Measurements from ENCODE around the gene CAVIN2.

DNA sequence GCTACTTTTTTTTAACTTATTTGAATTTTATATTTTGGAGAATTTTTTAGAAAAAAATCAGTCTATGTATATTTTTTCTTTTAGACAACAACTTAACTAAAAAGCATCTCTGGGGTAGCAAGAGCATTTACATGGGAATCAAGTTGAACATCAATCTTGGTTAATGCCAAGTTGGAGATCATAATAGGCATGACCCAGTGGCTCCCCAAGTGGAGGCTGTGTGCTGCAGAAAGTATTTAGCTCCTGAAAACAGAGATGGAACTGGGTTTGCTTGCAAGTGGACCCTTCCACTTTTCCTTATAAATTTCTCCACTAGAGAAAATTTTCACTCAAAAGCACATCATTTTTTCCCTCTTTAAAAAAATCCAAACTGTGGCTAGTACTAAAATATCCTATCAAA, 23.9 kb upstream of the CAVIN2 start:
- TF ChIP-seq ZBTB21 (CRISPR knock-in tag; IDR thresholded peaks at IDR 0.05; ENCODE audit: borderline replicate concordance): no peak
- TF ChIP-seq CTCF (IDR thresholded peaks at IDR 0.05): no peak
- no peak for TF ChIP-seq NFYB (CRISPR knock-in tag; conservative IDR thresholded peaks at IDR 0.05; ENCODE audit: low read depth)
- TF ChIP-seq, protein P1, sequence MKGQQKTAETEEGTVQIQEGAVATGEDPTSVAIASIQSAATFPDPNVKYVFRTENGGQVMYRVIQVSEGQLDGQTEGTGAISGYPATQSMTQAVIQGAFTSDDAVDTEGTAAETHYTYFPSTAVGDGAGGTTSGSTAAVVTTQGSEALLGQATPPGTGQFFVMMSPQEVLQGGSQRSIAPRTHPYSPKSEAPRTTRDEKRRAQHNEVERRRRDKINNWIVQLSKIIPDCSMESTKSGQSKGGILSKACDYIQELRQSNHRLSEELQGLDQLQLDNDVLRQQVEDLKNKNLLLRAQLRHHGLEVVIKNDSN (CRISPR knock-in tag; IDR thresholded peaks at IDR 0.05): no peak
- TF ChIP-seq, protein P2, sequence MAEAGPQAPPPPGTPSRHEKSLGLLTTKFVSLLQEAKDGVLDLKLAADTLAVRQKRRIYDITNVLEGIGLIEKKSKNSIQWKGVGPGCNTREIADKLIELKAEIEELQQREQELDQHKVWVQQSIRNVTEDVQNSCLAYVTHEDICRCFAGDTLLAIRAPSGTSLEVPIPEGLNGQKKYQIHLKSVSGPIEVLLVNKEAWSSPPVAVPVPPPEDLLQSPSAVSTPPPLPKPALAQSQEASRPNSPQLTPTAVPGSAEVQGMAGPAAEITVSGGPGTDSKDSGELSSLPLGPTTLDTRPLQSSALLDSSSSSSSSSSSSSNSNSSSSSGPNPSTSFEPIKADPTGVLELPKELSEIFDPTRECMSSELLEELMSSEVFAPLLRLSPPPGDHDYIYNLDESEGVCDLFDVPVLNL (CRISPR knock-in tag; IDR thresholded peaks at IDR 0.05; ENCODE audit: borderline replicate concordance, low read depth): no peak
- TF ChIP-seq HMGXB4 (CRISPR knock-in tag; IDR thresholded peaks at IDR 0.05): no peak
- no peak for TF ChIP-seq GRHL2 (CRISPR knock-in tag; IDR thresholded peaks at IDR 0.05; ENCODE audit: insufficient replicate concordance, severe bottlenecking)
